ENCODE data around the gene PKNOX1. TPM values are rescaled to one million over a fixed set of nuclear protein-coding genes. Genes with fewer than 3 reads are reported as not detected.
"Not testable (repeated sequence)": the region's sequence is repeated elsewhere in the genome, so short reads cannot be mapped to it uniquely, and the experiment has no call there.

The PKNOX1 gene
- total RNA-seq, 1 experiment from 2014 or later: 30.6 TPM

DNA sequence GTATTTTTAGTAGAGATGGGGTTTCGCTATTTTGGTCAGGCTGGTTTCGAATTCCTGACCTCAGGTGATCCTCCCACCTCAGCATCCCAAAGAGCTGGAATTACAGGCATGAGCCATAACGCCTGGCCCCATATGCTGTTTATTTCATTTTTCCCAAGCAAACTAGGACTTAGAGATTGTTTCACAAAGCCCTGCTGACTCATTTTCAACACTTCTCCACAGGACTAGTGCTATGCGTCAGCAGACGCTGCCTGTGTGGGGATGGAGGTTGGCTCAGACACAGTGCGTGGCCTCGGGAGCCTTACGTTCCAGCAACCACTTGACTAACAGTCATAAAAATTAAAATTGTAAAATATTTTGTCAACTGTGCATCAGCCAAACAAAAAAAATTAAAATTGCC, 22.7 kb downstream of the PKNOX1 start:
- H3K27ac ChIP-seq (ENCODE audit: low read depth, low read length, poor library complexity, severe bottlenecking): no peak overlapping the region
- POLR2A ChIA-PET (ENCODE audit: low non-redundant PET): no interaction called here
- BruUV-seq (replicated peaks): no TSS peak
- intact Hi-C loops (cut with micrococcal nuclease; ENCODE audit: unreplicated experiment): no loop called here
- TF ChIP-seq EZH2 (IDR thresholded peaks at IDR 0.05; ENCODE audit: borderline replicate concordance, low read depth, low read length, poor library complexity, severe bottlenecking): no peak
- TF ChIP-seq, protein P1, sequence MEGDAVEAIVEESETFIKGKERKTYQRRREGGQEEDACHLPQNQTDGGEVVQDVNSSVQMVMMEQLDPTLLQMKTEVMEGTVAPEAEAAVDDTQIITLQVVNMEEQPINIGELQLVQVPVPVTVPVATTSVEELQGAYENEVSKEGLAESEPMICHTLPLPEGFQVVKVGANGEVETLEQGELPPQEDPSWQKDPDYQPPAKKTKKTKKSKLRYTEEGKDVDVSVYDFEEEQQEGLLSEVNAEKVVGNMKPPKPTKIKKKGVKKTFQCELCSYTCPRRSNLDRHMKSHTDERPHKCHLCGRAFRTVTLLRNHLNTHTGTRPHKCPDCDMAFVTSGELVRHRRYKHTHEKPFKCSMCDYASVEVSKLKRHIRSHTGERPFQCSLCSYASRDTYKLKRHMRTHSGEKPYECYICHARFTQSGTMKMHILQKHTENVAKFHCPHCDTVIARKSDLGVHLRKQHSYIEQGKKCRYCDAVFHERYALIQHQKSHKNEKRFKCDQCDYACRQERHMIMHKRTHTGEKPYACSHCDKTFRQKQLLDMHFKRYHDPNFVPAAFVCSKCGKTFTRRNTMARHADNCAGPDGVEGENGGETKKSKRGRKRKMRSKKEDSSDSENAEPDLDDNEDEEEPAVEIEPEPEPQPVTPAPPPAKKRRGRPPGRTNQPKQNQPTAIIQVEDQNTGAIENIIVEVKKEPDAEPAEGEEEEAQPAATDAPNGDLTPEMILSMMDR (conservative IDR thresholded peaks at IDR 0.05; ENCODE audit: low read depth, low read length): no peak
- DNase-seq (ENCODE audit: low spot score): peak; percentile 43
- H3K4me1 ChIP-seq (ENCODE audit: insufficient read depth, low read length, poor library complexity, severe bottlenecking): peaks cover 9% of the 10 kb centered on the region
- no peak overlapping the region for H3K4me3 ChIP-seq (ENCODE audit: low read depth, low read length, poor library complexity, severe bottlenecking)
- CTCF ChIA-PET: no interaction called here
- peaks cover 24% of the 10 kb centered on the region for H3K9me3 ChIP-seq (ENCODE audit: low read depth, low read length, poor library complexity, severe bottlenecking)
- no peaks in the 10 kb centered on the region for H3K36me3 ChIP-seq (ENCODE audit: insufficient read depth, low read length, poor library complexity, severe bottlenecking)
- no peaks in the 10 kb centered on the region for H3K27me3 ChIP-seq (replicated peaks; ENCODE audit: insufficient read depth, low read depth, low read length, poor library complexity)

GRCh38 chr21:42997983-42998382, 23.6 kb downstream of the PKNOX1 start:
- H3K4me1 ChIP-seq (ENCODE audit: insufficient read depth, low read length, poor library complexity, severe bottlenecking); CTCF ChIA-PET; H3K27ac ChIP-seq (ENCODE audit: low read depth, low read length, poor library complexity, severe bottlenecking); H3K36me3 ChIP-seq (ENCODE audit: insufficient read depth, low read length, poor library complexity, severe bottlenecking); POLR2A ChIA-PET (ENCODE audit: low non-redundant PET); H3K4me3 ChIP-seq (ENCODE audit: low read depth, low read length, poor library complexity, severe bottlenecking); DNase-seq (ENCODE audit: low spot score); intact Hi-C loops (cut with micrococcal nuclease; ENCODE audit: unreplicated experiment); H3K27me3 ChIP-seq (replicated peaks; ENCODE audit: insufficient read depth, low read depth, low read length, poor library complexity); BruUV-seq (replicated peaks): not testable (repeated sequence)
- peaks cover 24% of the 10 kb centered on the region for H3K9me3 ChIP-seq (ENCODE audit: low read depth, low read length, poor library complexity, severe bottlenecking)

- H3K27ac ChIP-seq (ENCODE audit: low read depth, low read length, poor library complexity, severe bottlenecking): peak overlapping the region; percentile 59
- intact Hi-C loops (cut with micrococcal nuclease; ENCODE audit: unreplicated experiment); CTCF ChIA-PET; H3K4me3 ChIP-seq (ENCODE audit: low read depth, low read length, poor library complexity, severe bottlenecking); H3K27me3 ChIP-seq (replicated peaks; ENCODE audit: insufficient read depth, low read depth, low read length, poor library complexity); BruUV-seq (replicated peaks); POLR2A ChIA-PET (ENCODE audit: low non-redundant PET); H3K4me1 ChIP-seq (ENCODE audit: insufficient read depth, low read length, poor library complexity, severe bottlenecking); H3K36me3 ChIP-seq (ENCODE audit: insufficient read depth, low read length, poor library complexity, severe bottlenecking): not testable (repeated sequence)
- peak; percentile 89 for DNase-seq (ENCODE audit: low spot score)
- H3K9me3 ChIP-seq (ENCODE audit: low read depth, low read length, poor library complexity, severe bottlenecking): peaks cover 24% of the 10 kb centered on the region
Measured at GRCh38 chr21:42999152-42999551, 24.8 kb downstream of the PKNOX1 start.

GRCh38 chr21:43000041-43000440, 25.7 kb downstream of the PKNOX1 start:
- BruUV-seq (replicated peaks); POLR2A ChIA-PET (ENCODE audit: low non-redundant PET): not testable (repeated sequence)

DNA sequence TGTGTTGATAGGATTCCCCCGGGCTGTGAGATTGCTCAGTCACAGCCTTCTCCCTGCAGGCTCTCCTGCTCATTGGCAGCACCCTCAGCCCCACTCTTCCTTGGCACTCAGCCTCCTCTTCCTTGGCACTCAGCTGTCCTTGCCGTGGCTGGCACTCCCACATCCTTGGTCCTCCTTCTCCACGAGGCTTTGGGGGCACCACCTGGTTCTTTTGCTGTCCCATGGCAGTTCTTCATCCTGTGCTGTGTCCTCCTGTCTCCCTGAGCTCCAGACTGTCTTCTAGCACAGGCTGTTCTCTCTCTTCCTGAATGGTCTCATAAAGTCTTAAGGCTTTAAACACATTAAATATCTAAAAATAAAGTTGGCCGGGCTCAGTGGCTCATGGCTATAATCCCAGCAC, 27.0 kb downstream of the PKNOX1 start:
- no peak for DNase-seq (ENCODE audit: low spot score)
- Histone ChIP-seq H3K4me3 (ENCODE audit: low read depth, low read length, poor library complexity, severe bottlenecking) (no peak overlapping the region), H3K27me3 (replicated peaks; ENCODE audit: insufficient read depth, low read depth, low read length, poor library complexity) (no peaks in the 10 kb centered on the region), H3K36me3 (ENCODE audit: insufficient read depth, low read length, poor library complexity, severe bottlenecking) (no peaks in the 10 kb centered on the region), H3K9me3 (ENCODE audit: low read depth, low read length, poor library complexity, severe bottlenecking) (peaks cover 24% of the 10 kb centered on the region), H3K4me1 (ENCODE audit: insufficient read depth, low read length, poor library complexity, severe bottlenecking) (peaks cover 3% of the 10 kb centered on the region), H3K27ac (ENCODE audit: low read depth, low read length, poor library complexity, severe bottlenecking) (no peak overlapping the region)
- intact Hi-C loops (cut with micrococcal nuclease; ENCODE audit: unreplicated experiment): no loop called here
- CTCF ChIA-PET: no interaction called here
- POLR2A ChIA-PET (ENCODE audit: low non-redundant PET): no interaction called here
- TF ChIP-seq EZH2 (IDR thresholded peaks at IDR 0.05; ENCODE audit: borderline replicate concordance, low read depth, low read length, poor library complexity, severe bottlenecking): no peak
- BruUV-seq (replicated peaks): no TSS peak

More at GRCh38 chr21:43000041-43000440, 25.7 kb downstream of the PKNOX1 start:
- H3K27me3 ChIP-seq (replicated peaks; ENCODE audit: insufficient read depth, low read depth, low read length, poor library complexity); CTCF ChIA-PET; H3K27ac ChIP-seq (ENCODE audit: low read depth, low read length, poor library complexity, severe bottlenecking); H3K4me3 ChIP-seq (ENCODE audit: low read depth, low read length, poor library complexity, severe bottlenecking); intact Hi-C loops (cut with micrococcal nuclease; ENCODE audit: unreplicated experiment); H3K4me1 ChIP-seq (ENCODE audit: insufficient read depth, low read length, poor library complexity, severe bottlenecking); H3K36me3 ChIP-seq (ENCODE audit: insufficient read depth, low read length, poor library complexity, severe bottlenecking); DNase-seq (ENCODE audit: low spot score): not testable (repeated sequence)
- peaks cover 24% of the 10 kb centered on the region for H3K9me3 ChIP-seq (ENCODE audit: low read depth, low read length, poor library complexity, severe bottlenecking)

Measured in A673 (cell line).